ENCODE measurements around the gene ASXL2. TPM values are rescaled to one million over a fixed set of nuclear protein-coding genes. Genes with fewer than 3 reads are reported as not detected.
"Not testable (repeated sequence)": the region's sequence is repeated elsewhere in the genome, so short reads cannot be mapped to it uniquely, and the experiment has no call there.

The ASXL2 gene
- total RNA-seq, 1 donor from 2014 or later, result 25.8 TPM

GRCh38 chr2:25912851-25913695 is 34.8 kb upstream of the ASXL2 start:
- H3K4me2 ChIP-seq (ENCODE audit: low read length), result peak overlapping the region; percentile 51
- H3K9me3 ChIP-seq (ENCODE audit: insufficient read depth, low read depth, low read length), result no peaks in the 10 kb centered on the region
- no peak overlapping the region for H3K4me3 Mint-ChIP-seq (ENCODE audit: unreplicated experiment)
- H3K79me2 ChIP-seq (ENCODE audit: insufficient read depth, low read length), result no peaks in the 10 kb centered on the region
- peaks cover 7% of the 10 kb centered on the region for H3K4me1 Mint-ChIP-seq (ENCODE audit: low read depth, unreplicated experiment)
- TF ChIP-seq CTCF (IDR thresholded peaks at IDR 0.05; ENCODE audit: insufficient read depth, low read depth, low read length) (no peak), EZH2 (IDR thresholded peaks at IDR 0.05; ENCODE audit: insufficient read depth, low read length) (no peak)
- peaks cover 7% of the 10 kb centered on the region for H3K4me1 ChIP-seq (ENCODE audit: insufficient read depth, low read length)
- no peaks in the 10 kb centered on the region for H3K9me3 Mint-ChIP-seq (ENCODE audit: unreplicated experiment)
- no peak overlapping the region for H3K27ac ChIP-seq (ENCODE audit: low read depth, low read length)
- H3K4me3 ChIP-seq (ENCODE audit: insufficient read depth, low read depth, low read length), result no peak overlapping the region
- no peaks in the 10 kb centered on the region for H3K36me3 Mint-ChIP-seq (ENCODE audit: low read depth, unreplicated experiment)
- no peaks in the 10 kb centered on the region for H3K36me3 ChIP-seq (ENCODE audit: insufficient read depth, low read length)
- H4K20me1 ChIP-seq (ENCODE audit: insufficient read depth, low read length), result no peaks in the 10 kb centered on the region
- H3K27me3 ChIP-seq (ENCODE audit: insufficient read depth, low read length), result no peaks in the 10 kb centered on the region
- H3K27me3 Mint-ChIP-seq (ENCODE audit: low read depth, unreplicated experiment), result no peaks in the 10 kb centered on the region
- FAIRE-seq (no peak), DNase-seq (ENCODE audit: low read depth) (peak; percentile 33)
- no peak overlapping the region for H3K9ac ChIP-seq (ENCODE audit: low read length)
- H2AFZ ChIP-seq (ENCODE audit: low read depth, low read length), result no peak overlapping the region
- H3K27ac Mint-ChIP-seq (ENCODE audit: unreplicated experiment), result peak overlapping the region; percentile 30

- not testable (repeated sequence) for H2AFZ ChIP-seq (ENCODE audit: low read depth, low read length); H3K36me3 Mint-ChIP-seq (ENCODE audit: low read depth, unreplicated experiment); H3K4me2 ChIP-seq (ENCODE audit: low read length); H3K4me1 Mint-ChIP-seq (ENCODE audit: low read depth, unreplicated experiment); DNase-seq (ENCODE audit: low read depth); H3K4me3 ChIP-seq (ENCODE audit: insufficient read depth, low read depth, low read length); FAIRE-seq; H3K27ac ChIP-seq (ENCODE audit: low read depth, low read length); H4K20me1 ChIP-seq (ENCODE audit: insufficient read depth, low read length); H3K4me3 Mint-ChIP-seq (ENCODE audit: unreplicated experiment); H3K27me3 Mint-ChIP-seq (ENCODE audit: low read depth, unreplicated experiment); H3K9me3 Mint-ChIP-seq (ENCODE audit: unreplicated experiment); H3K9ac ChIP-seq (ENCODE audit: low read length); H3K27me3 ChIP-seq (ENCODE audit: insufficient read depth, low read length); H3K4me1 ChIP-seq (ENCODE audit: insufficient read depth, low read length); H3K27ac Mint-ChIP-seq (ENCODE audit: unreplicated experiment); H3K9me3 ChIP-seq (ENCODE audit: insufficient read depth, low read depth, low read length); H3K36me3 ChIP-seq (ENCODE audit: insufficient read depth, low read length); H3K79me2 ChIP-seq (ENCODE audit: insufficient read depth, low read length)
These were observed 31.3 kb upstream of the ASXL2 start for GRCh38 chr2:25909574-25909973.

GRCh38 chr2:25905126-25905525 is 26.8 kb upstream of the ASXL2 start:
- H3K27me3 Mint-ChIP-seq (ENCODE audit: low read depth, unreplicated experiment), result no peaks in the 10 kb centered on the region
- H3K9me3 Mint-ChIP-seq (ENCODE audit: unreplicated experiment), result no peaks in the 10 kb centered on the region
- no peak overlapping the region for H3K27ac ChIP-seq (ENCODE audit: low read depth, low read length)
- no peak for DNase-seq (ENCODE audit: low read depth)
- no peak overlapping the region for H3K9ac ChIP-seq (ENCODE audit: low read length)
- no peaks in the 10 kb centered on the region for H3K36me3 ChIP-seq (ENCODE audit: insufficient read depth, low read length)
- no peak overlapping the region for H3K27ac Mint-ChIP-seq (ENCODE audit: unreplicated experiment)
- no peak overlapping the region for H2AFZ ChIP-seq (ENCODE audit: low read depth, low read length)
- no peaks in the 10 kb centered on the region for H3K79me2 ChIP-seq (ENCODE audit: insufficient read depth, low read length)
- H3K9me3 ChIP-seq (ENCODE audit: insufficient read depth, low read depth, low read length), result no peaks in the 10 kb centered on the region
- no peaks in the 10 kb centered on the region for H3K4me1 ChIP-seq (ENCODE audit: insufficient read depth, low read length)
- no peaks in the 10 kb centered on the region for H3K36me3 Mint-ChIP-seq (ENCODE audit: low read depth, unreplicated experiment)
- H3K4me2 ChIP-seq (ENCODE audit: low read length), result no peak overlapping the region
- FAIRE-seq, result no peak
- H4K20me1 ChIP-seq (ENCODE audit: insufficient read depth, low read length), result no peaks in the 10 kb centered on the region
- no peak overlapping the region for H3K4me3 Mint-ChIP-seq (ENCODE audit: unreplicated experiment)
- H3K27me3 ChIP-seq (ENCODE audit: insufficient read depth, low read length), result no peaks in the 10 kb centered on the region
- TF ChIP-seq EZH2 (IDR thresholded peaks at IDR 0.05; ENCODE audit: insufficient read depth, low read length), result no peak
- TF ChIP-seq CTCF (IDR thresholded peaks at IDR 0.05; ENCODE audit: insufficient read depth, low read depth, low read length), result no peak
- H3K4me1 Mint-ChIP-seq (ENCODE audit: low read depth, unreplicated experiment), result no peaks in the 10 kb centered on the region
- no peak overlapping the region for H3K4me3 ChIP-seq (ENCODE audit: insufficient read depth, low read depth, low read length)

Data from astrocyte (in vitro differentiated cells and primary cell).